ENCODE data around the gene RNASEH2C. TPM values are rescaled to one million over a fixed set of nuclear protein-coding genes. Genes with fewer than 3 reads are reported as not detected.
"Not testable (repeated sequence)": the region's sequence is repeated elsewhere in the genome, so short reads cannot be mapped to it uniquely, and the experiment has no call there.

RNASEH2C gene
- total RNA-seq, 2 donors from 2014 or later, result 138 to 185 TPM

DNA sequence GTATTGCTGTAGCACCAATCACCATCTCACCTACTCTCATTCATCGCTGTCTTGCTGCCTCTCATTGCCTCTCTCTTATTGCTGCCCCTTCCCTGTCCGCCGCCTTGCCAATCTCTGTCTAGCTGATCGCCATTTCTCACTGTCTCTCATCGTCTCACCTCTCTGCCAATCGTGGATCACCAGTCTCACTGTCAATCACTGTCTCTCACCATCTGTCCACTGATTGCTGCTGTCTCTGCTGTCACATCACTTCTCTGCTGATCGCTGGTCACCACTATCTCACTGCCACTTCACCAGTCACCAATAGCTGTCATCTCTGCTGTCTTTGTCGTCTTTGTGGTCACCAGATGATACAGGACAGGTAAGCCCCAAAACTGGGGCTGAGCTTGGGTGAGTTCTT, 20.6 kb upstream of the RNASEH2C start:
- Histone ChIP-seq H3K27me3 (replicated peaks; ENCODE audit: insufficient read depth) (no peaks in the 10 kb centered on the region), H3K36me3 (no peaks in the 10 kb centered on the region), H3K27ac (no peak overlapping the region), H3K4me3 (no peak overlapping the region), H3K4me1 (ENCODE audit: control insufficient read depth in 1 of 2, low read depth in 2 of 2) (no peaks in the 10 kb centered on the region), H3K9me3 (no peaks in the 10 kb centered on the region)
- ATAC-seq (ENCODE audit: insufficient number of reproducible peaks, low FRiP score, low read depth) (no peak), DNase-seq (ENCODE audit: low spot score) (no peak)
- TF ChIP-seq, protein P1, sequence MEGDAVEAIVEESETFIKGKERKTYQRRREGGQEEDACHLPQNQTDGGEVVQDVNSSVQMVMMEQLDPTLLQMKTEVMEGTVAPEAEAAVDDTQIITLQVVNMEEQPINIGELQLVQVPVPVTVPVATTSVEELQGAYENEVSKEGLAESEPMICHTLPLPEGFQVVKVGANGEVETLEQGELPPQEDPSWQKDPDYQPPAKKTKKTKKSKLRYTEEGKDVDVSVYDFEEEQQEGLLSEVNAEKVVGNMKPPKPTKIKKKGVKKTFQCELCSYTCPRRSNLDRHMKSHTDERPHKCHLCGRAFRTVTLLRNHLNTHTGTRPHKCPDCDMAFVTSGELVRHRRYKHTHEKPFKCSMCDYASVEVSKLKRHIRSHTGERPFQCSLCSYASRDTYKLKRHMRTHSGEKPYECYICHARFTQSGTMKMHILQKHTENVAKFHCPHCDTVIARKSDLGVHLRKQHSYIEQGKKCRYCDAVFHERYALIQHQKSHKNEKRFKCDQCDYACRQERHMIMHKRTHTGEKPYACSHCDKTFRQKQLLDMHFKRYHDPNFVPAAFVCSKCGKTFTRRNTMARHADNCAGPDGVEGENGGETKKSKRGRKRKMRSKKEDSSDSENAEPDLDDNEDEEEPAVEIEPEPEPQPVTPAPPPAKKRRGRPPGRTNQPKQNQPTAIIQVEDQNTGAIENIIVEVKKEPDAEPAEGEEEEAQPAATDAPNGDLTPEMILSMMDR (IDR thresholded peaks at IDR 0.05), result no peak

DNA sequence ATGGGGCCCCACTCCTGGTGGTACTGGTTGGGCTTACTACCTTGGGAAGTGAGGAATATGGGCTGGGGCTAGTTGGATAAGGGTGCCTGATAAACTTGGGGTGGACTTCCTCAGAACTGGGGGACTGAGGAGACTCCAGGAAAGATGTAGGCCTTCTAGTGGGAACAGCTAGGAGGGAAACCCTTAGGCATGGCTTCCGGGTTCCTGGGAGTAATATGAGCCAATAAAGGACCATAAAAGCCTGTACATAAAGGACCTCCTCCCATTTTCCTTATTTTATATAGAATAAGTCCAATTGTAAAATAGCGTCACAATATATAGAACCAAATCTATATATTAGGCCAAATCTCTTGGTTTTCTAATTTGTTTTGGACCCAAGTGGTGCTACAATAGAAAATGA, 18.4 kb upstream of the RNASEH2C start:
- TF ChIP-seq, protein P1 (IDR thresholded peaks at IDR 0.05), result no peak
- H3K27ac ChIP-seq, result no peak overlapping the region
- no peak for DNase-seq (ENCODE audit: low spot score)

DNA sequence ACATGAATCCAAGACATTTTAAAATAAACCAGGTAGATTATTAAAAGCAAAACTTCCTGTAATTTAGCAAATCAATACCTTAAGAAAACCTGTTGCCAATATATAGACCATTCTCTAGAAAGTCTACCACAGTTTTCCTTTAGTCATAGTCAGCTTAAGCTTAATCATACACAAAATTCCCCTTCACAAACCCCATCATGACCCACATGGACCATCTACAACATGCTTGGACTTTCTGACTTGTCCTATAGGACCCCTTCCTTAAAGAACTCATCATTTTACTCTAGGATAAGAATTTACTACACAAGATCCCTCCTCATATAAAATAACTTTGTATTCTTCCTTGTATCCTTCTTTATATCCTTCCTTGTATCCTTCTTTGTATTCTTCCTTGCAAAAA, 16.2 kb upstream of the RNASEH2C start:
- no peaks in the 10 kb centered on the region for H3K27me3 ChIP-seq (replicated peaks; ENCODE audit: insufficient read depth)
- no peak overlapping the region for H3K27ac ChIP-seq
- no peaks in the 10 kb centered on the region for H3K36me3 ChIP-seq
- ATAC-seq (ENCODE audit: insufficient number of reproducible peaks, low FRiP score, low read depth) (no peak), DNase-seq (ENCODE audit: low spot score) (no peak)
- H3K4me1 ChIP-seq (ENCODE audit: control insufficient read depth in 1 of 2, low read depth in 2 of 2), result no peaks in the 10 kb centered on the region
- no peaks in the 10 kb centered on the region for H3K9me3 ChIP-seq
- TF ChIP-seq, protein P1 (IDR thresholded peaks at IDR 0.05), result no peak
- no peak overlapping the region for H3K4me3 ChIP-seq

More for the DNA sequence above, 18.4 kb upstream of the RNASEH2C start:
- Histone ChIP-seq H3K9me3 (no peaks in the 10 kb centered on the region), H3K27me3 (replicated peaks; ENCODE audit: insufficient read depth) (no peaks in the 10 kb centered on the region), H3K4me3 (no peak overlapping the region), H3K36me3 (no peaks in the 10 kb centered on the region), H3K4me1 (ENCODE audit: control insufficient read depth in 1 of 2, low read depth in 2 of 2) (no peaks in the 10 kb centered on the region)
- no peak for ATAC-seq (ENCODE audit: insufficient number of reproducible peaks, low FRiP score, low read depth)

- not testable (repeated sequence) for DNase-seq (ENCODE audit: low spot score); ATAC-seq (ENCODE audit: insufficient number of reproducible peaks, low FRiP score, low read depth); H3K9me3 ChIP-seq; H3K4me3 ChIP-seq; H3K4me1 ChIP-seq (ENCODE audit: control insufficient read depth in 1 of 2, low read depth in 2 of 2); H3K27ac ChIP-seq; H3K27me3 ChIP-seq (replicated peaks; ENCODE audit: insufficient read depth); H3K36me3 ChIP-seq
Measured at GRCh38 chr11:65735111-65735510, 14.5 kb upstream of the RNASEH2C start.

- H3K4me1 ChIP-seq (ENCODE audit: control insufficient read depth in 1 of 2, low read depth in 2 of 2), result no peaks in the 10 kb centered on the region
- no peak for ATAC-seq (ENCODE audit: insufficient number of reproducible peaks, low FRiP score, low read depth)
- no peak for DNase-seq (ENCODE audit: low spot score)
- H3K27me3 ChIP-seq (replicated peaks; ENCODE audit: insufficient read depth), result no peaks in the 10 kb centered on the region
- H3K36me3 ChIP-seq, result no peaks in the 10 kb centered on the region
- H3K9me3 ChIP-seq, result no peaks in the 10 kb centered on the region
- TF ChIP-seq, protein P1 (IDR thresholded peaks at IDR 0.05), result no peak
- H3K27ac ChIP-seq, result no peak overlapping the region
- no peak overlapping the region for H3K4me3 ChIP-seq
Measured at GRCh38 chr11:65730461-65730860, 9.9 kb upstream of the RNASEH2C start.

DNA sequence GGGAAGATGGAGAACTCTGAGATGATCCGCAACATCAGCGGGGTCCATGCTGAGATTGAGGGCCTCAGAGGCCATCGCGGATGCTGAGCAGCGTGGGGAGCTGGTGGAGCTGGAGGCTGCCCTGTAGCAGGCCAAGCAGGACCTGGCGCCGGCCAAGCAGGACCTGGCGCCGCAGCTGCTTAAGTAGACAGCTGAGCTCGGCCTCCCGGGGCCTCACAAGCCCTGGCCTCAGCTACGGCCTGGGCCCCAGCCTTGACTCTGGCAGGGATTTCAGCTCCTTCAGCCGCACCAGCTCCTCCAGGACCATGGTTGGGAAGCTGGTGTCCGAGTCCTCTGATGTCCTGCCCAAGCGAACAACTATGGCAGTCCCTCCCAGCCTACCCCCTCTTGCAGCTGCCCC, 7.3 kb upstream of the RNASEH2C start:
- Histone ChIP-seq H3K36me3 (no peaks in the 10 kb centered on the region), H3K27me3 (replicated peaks; ENCODE audit: insufficient read depth) (no peaks in the 10 kb centered on the region), H3K27ac (no peak overlapping the region), H3K4me1 (ENCODE audit: control insufficient read depth in 1 of 2, low read depth in 2 of 2) (no peaks in the 10 kb centered on the region), H3K4me3 (no peak overlapping the region), H3K9me3 (no peaks in the 10 kb centered on the region)
- TF ChIP-seq, protein P1 (IDR thresholded peaks at IDR 0.05), result no peak
- ATAC-seq (ENCODE audit: insufficient number of reproducible peaks, low FRiP score, low read depth), result no peak
- no peak for DNase-seq (ENCODE audit: low spot score)
